HUES64 (cell line): Measurements from ENCODE around the gene PSD.

Experiments
- H3K27ac ChIP-seq: 2 replicates; pipeline ENCODE4 v1.7.0; 2013; ENCODE audit warnings: low read depth, low read length, inconsistent platforms
- H3K27me3 ChIP-seq: 2 replicates; pipeline ENCODE4 v1.6.1; 2013; ENCODE audit warnings: mild to moderate bottlenecking, low read length; ENCODE audit not compliant: insufficient read depth
- H3K36me3 ChIP-seq: 2 replicates; pipeline ENCODE4 v1.6.1; 2013; ENCODE audit warnings: mild to moderate bottlenecking, low read length; ENCODE audit not compliant: insufficient read depth
- H3K4me1 ChIP-seq: 2 replicates; pipeline ENCODE4 v1.6.1; 2013; ENCODE audit warnings: mild to moderate bottlenecking, low read length, moderate library complexity; ENCODE audit not compliant: insufficient read depth
- H3K4me3 ChIP-seq: 2 replicates; pipeline ENCODE4 v1.5.1; 2013; ENCODE audit warnings: mild to moderate bottlenecking, low read length, moderate library complexity
- H3K9ac ChIP-seq: 2 replicates; pipeline ENCODE4 v1.6.1; 2013; ENCODE audit warnings: mild to moderate bottlenecking, low read depth, low read length
- H3K9me3 ChIP-seq: 2 replicates; pipeline ENCODE4 v1.6.1; 2013; ENCODE audit warnings: low read depth, low read length; ENCODE audit not compliant: insufficient read depth
- WGBS: fragments of 150-250, 120-280 bp; methylation state at CpG from one replicate; pipeline ENCODE4 v1.1.7; 2013; ENCODE audit warnings: missing lambda C conversion rate; 5-methylcytosine and 5-hydroxymethylcytosine counted together

The PSD gene

GRCh38 chr10:102396317-102396650 lies 22.3 kb downstream of the PSD start:
- Histone ChIP-seq H3K27ac (no peak overlapping the region), H3K4me1 (peaks cover 17% of the 10 kb centered on the region; the same call in 1 of the 2 replicates), H3K9me3 (no peaks in the 10 kb centered on the region), H3K9ac (peak overlapping the region; percentile 65; the same call in 1 of the 2 replicates), H3K36me3 (peaks cover 7% of the 10 kb centered on the region), H3K27me3 (peaks cover 38% of the 10 kb centered on the region), H3K4me3 (peak overlapping the region; percentile 74)
- 61% methylated on average over 4 of the region's 4 CpGs for WGBS

- Histone ChIP-seq H3K9ac (peak within 1 kb of the TSS; percentile 65), H3K4me1 (peaks cover 17% of the 10 kb centered on the region; the same call in 1 of the 2 replicates), H3K9me3 (no peaks in the 10 kb centered on the region), H3K4me3 (peak within 1 kb of the TSS; percentile 74), H3K36me3 (0 out of 2 replicates have a peak, but pooled peaks cover 4% of the 10 kb centered on the region), H3K27ac (no peak within 1 kb of the TSS; the same call in 1 of the 2 replicates), H3K27me3 (peaks cover 44% of the 10 kb centered on the region)
- WGBS = 1% methylated on average over 41 of the region's 42 CpGs
Measured at GRCh38 chr10:102395400-102396316, 22.9 kb downstream of the PSD start, which contains the start of gene NFKB2. TSS of gene NFKB2 (plus strand) at chr10:102395705. CDS start at chr10:102395960, 255 bp downstream.

- Histone ChIP-seq H3K9ac (no peak overlapping the region; the same call in 1 of the 2 replicates), H3K9me3 (no peaks in the 10 kb centered on the region), H3K4me1 (peaks cover 17% of the 10 kb centered on the region; the same call in 1 of the 2 replicates), H3K27me3 (peaks cover 43% of the 10 kb centered on the region), H3K27ac (no peak overlapping the region), H3K36me3 (0 out of 2 replicates have a peak, but pooled peaks cover 4% of the 10 kb centered on the region), H3K4me3 (peak overlapping the region; percentile 74)
- 1% methylated on average over 33 of the region's 35 CpGs for WGBS
Measured at GRCh38 chr10:102394801-102395399, 23.7 kb downstream of the PSD start.

GRCh38 chr10:102394079-102394800 lies 24.3 kb downstream of the PSD start:
- Histone ChIP-seq H3K9ac (no peak overlapping the region), H3K9me3 (no peaks in the 10 kb centered on the region), H3K27me3 (peaks cover 43% of the 10 kb centered on the region), H3K4me1 (peaks cover 14% of the 10 kb centered on the region; the same call in 1 of the 2 replicates), H3K27ac (peak overlapping the region; percentile 63; the same call in 1 of the 2 replicates), H3K4me3 (peak overlapping the region; percentile 74), H3K36me3 (0 out of 2 replicates have a peak, but pooled peaks cover 4% of the 10 kb centered on the region)
- under 1% methylated on average over 71 of the region's 71 CpGs for WGBS

DNA sequence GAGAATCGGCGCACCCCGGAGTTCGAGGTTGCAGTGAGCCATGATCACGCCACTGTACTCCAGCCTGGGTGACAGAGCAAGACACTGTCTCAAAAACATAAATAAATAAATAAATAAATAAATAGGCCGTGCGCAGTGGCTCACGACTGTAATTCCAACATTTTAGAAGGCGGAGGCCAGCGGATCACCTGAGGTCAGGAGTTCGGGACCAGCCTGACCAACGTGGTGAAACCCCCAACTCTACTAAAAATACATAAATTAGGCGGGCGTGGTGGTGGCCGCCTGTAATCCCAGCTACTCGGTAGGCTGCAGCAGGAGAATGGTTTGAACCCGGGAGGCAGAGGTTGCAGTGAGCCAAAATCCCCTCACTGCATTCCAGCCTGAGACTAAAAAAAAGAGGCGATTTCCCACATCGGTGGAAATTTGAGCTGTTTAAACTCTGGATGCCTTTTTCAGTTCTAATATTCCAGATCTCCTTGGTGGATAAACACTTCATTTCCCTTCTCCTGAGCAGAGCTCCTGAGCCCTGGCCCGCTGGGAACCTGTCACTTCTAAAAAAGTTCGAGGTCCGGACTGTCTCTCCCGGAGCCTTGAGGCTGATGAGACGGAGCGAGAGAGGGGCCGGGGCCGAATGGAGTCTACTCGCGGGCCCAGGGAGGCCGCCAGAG lies 25.0 kb downstream of the PSD start:
- H3K4me1 ChIP-seq = peaks cover 14% of the 10 kb centered on the region; the same call in 1 of the 2 replicates
- 0 out of 2 replicates have a peak, but pooled peaks cover 4% of the 10 kb centered on the region for H3K36me3 ChIP-seq
- no peak overlapping the region for H3K27ac ChIP-seq
- H3K9ac ChIP-seq = no peak overlapping the region
- WGBS = 41% methylated on average over 30 of the region's 30 CpGs
- no peaks in the 10 kb centered on the region for H3K9me3 ChIP-seq
- H3K4me3 ChIP-seq = peak overlapping the region; percentile 74
- peaks cover 46% of the 10 kb centered on the region for H3K27me3 ChIP-seq

DNA sequence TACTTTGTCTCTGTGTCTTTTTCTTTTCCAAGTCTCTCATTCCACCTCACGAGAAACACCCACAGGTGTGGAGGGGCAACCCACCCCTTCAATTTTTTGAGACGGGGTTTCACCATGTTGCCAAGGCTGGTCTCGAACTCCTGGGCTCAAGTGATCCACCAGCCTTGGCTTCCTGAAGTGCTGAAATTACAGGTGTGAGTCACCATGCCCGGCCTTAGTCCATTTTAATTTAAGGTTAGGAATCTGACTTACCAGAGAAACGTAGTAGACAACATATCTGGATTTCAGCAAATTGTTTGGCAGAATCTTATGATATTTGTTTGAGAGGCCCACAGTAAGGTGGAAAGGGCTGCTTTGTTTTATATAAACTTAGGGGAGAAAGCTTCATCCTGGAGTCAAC lies 26.3 kb downstream of the PSD start:
- 75% methylated on average over 5 of the region's 5 CpGs for WGBS
- no peaks in the 10 kb centered on the region for H3K36me3 ChIP-seq
- H3K9ac ChIP-seq = 0 out of 2 replicates have a peak overlapping the region, but pooled peaks have one; percentile 18

GRCh38 chr10:102389894-102390293 lies 28.7 kb downstream of the PSD start:
- 87% methylated on average over 3 of the region's 3 CpGs for WGBS
- H3K4me1 ChIP-seq = peaks cover 7% of the 10 kb centered on the region; the same call in 1 of the 2 replicates
- no peak overlapping the region for H3K9ac ChIP-seq
- no peak overlapping the region for H3K4me3 ChIP-seq
- H3K27me3 ChIP-seq = peaks cover 41% of the 10 kb centered on the region
- no peaks in the 10 kb centered on the region for H3K36me3 ChIP-seq
- no peaks in the 10 kb centered on the region for H3K9me3 ChIP-seq
- H3K27ac ChIP-seq = no peak overlapping the region

More for the DNA sequence above, 26.3 kb downstream of the PSD start:
- no peaks in the 10 kb centered on the region for H3K9me3 ChIP-seq
- peaks cover 14% of the 10 kb centered on the region; the same call in 1 of the 2 replicates for H3K4me1 ChIP-seq
- H3K4me3 ChIP-seq = no peak overlapping the region
- no peak overlapping the region; the same call in 1 of the 2 replicates for H3K27ac ChIP-seq
- peaks cover 46% of the 10 kb centered on the region for H3K27me3 ChIP-seq

DNA sequence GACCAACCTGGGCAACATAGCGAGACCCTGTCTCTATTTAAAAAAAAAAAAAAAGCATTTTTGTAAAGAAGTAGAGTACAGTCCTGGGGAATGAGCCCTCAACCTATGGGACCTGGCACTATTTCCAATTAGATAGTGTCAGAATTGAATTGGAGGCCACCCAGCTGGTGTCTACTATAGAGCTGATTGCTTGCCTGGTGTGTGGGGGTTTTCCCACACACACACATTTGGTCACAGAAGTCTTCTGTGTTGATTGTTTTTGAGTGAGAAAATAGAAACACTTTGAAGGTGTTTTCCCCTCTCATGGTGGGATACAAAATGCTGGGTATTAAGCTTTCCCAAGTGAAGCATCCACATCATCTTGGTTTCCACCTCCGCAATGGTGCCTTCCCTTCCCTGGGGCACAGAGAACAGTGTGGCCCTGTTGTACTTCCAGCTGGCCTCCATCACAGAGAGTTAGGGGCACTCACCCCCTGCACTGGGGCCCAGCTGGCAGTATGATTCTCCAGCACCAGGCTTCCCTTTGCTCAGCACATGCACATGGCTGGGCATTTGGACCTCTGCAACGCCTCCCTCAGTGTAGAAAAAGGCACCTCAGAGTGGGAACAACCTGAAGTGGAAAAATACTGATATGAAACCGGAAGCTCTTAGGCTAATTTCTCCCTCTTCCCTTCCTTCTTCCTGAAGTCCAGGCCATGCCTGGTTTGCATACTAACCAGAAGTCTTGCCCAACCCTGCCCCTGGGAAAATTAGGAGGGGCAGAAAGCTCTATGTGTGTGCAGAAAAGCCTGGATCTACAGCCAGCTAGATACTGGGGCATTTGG lies 33.8 kb downstream of the PSD start:
- H3K4me1 ChIP-seq = no peaks in the 10 kb centered on the region
- no peak overlapping the region for H3K9ac ChIP-seq
- peaks cover 4% of the 10 kb centered on the region; the same call in 1 of the 2 replicates for H3K27me3 ChIP-seq
- H3K4me3 ChIP-seq = no peak overlapping the region
- H3K9me3 ChIP-seq = no peaks in the 10 kb centered on the region
- peaks cover 23% of the 10 kb centered on the region for H3K36me3 ChIP-seq
- no peak overlapping the region for H3K27ac ChIP-seq
- WGBS = 93% methylated on average over 4 of the region's 4 CpGs

DNA sequence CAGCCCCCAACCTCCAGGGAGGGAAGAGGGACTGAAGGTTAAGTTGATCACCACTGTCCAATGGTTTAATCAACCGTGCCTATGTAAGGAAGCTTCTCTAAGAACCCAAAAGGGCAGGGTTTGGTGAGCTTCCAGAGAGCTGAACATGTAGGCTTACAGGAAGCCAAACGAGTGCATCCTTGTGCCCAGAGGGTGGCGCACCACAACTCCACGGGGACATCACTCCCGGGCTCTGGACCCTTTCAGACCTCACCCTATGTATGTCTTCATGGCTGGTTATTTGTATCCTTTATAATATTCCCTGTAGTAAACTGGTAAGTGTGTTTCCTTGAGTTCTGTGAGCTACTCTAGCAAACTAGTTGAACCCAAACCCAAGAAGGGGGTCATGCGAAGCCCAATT lies 34.5 kb downstream of the PSD start:
- 65% methylated on average over 6 of the region's 6 CpGs for WGBS
- Histone ChIP-seq H3K9me3 (no peaks in the 10 kb centered on the region), H3K4me3 (no peak overlapping the region), H3K36me3 (peaks cover 31% of the 10 kb centered on the region), H3K9ac (no peak overlapping the region), H3K27me3 (peaks cover 2% of the 10 kb centered on the region; the same call in 1 of the 2 replicates), H3K27ac (no peak overlapping the region), H3K4me1 (no peaks in the 10 kb centered on the region)
